ENCODE data around the gene MSRB1. TPM values are rescaled to one million over a fixed set of nuclear protein-coding genes. Genes with fewer than 3 reads are reported as not detected.

Gene MSRB1
- total RNA-seq, 1 experiment from 2014 or later, result 25.7 TPM

DNA sequence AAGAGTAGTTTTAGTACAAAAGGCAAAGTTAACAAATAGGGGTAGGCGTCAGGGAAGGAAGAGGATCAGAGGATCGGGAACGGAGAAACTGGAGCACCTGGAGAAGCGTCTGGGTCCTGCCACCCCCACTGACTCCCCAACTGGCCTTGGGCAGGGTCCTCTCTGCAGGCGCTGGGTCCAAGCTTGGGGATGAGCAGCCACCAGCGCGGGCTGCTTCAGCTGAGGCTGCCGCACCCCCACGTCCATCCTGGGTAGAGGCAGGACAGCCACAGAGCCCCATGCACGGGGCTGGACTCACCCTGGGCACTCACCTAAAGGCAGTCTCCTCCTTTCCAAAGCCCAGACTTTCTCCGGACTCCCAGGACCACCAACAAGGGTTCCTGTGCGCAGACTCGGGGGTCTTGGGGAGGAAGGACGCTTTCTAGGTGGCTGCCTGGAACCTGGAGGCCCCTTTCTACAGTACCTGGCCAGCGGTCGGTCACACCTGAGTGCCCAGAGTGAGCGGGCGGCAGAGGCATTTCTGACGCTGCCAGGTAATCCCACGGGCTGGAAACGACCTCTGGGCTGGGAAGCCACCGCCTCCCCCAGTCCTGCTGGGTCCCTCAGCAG, 25.8 kb downstream of the MSRB1 start:
- TF ChIP-seq, protein P1, sequence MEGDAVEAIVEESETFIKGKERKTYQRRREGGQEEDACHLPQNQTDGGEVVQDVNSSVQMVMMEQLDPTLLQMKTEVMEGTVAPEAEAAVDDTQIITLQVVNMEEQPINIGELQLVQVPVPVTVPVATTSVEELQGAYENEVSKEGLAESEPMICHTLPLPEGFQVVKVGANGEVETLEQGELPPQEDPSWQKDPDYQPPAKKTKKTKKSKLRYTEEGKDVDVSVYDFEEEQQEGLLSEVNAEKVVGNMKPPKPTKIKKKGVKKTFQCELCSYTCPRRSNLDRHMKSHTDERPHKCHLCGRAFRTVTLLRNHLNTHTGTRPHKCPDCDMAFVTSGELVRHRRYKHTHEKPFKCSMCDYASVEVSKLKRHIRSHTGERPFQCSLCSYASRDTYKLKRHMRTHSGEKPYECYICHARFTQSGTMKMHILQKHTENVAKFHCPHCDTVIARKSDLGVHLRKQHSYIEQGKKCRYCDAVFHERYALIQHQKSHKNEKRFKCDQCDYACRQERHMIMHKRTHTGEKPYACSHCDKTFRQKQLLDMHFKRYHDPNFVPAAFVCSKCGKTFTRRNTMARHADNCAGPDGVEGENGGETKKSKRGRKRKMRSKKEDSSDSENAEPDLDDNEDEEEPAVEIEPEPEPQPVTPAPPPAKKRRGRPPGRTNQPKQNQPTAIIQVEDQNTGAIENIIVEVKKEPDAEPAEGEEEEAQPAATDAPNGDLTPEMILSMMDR (conservative IDR thresholded peaks at IDR 0.05; ENCODE audit: low read depth, low read length), result no peak
- TF ChIP-seq EZH2phosphoT487 (IDR thresholded peaks at IDR 0.05; ENCODE audit: borderline replicate concordance, low read length) (no peak), EZH2 (IDR thresholded peaks at IDR 0.05; ENCODE audit: low read length, unreplicated experiment) (no peak)
- Histone ChIP-seq H3K27ac (ENCODE audit: low read length) (no peak overlapping the region), H2AFZ (ENCODE audit: low read length) (no peak overlapping the region), H3K36me3 (ENCODE audit: low read depth, low read length) (no peaks in the 10 kb centered on the region), H3F3A (ENCODE audit: low read length, unreplicated experiment) (no peaks in the 10 kb centered on the region), H3K79me2 (ENCODE audit: low read length) (no peaks in the 10 kb centered on the region), H3K4me1 (ENCODE audit: insufficient read depth, low read length) (peaks cover 11% of the 10 kb centered on the region), H3K27me3 (ENCODE audit: low read length) (peaks cover 36% of the 10 kb centered on the region), H3K9me3 (ENCODE audit: low read length) (no peaks in the 10 kb centered on the region), H3K9me2 (replicated peaks; ENCODE audit: low read length) (no peaks in the 10 kb centered on the region), H3K9ac (ENCODE audit: low read length) (no peak overlapping the region), H3K4me3 (ENCODE audit: low read length) (no peak overlapping the region), H3K4me2 (ENCODE audit: low read length) (no peak overlapping the region), H4K20me1 (ENCODE audit: low read length) (no peaks in the 10 kb centered on the region)
- intact Hi-C loops (cut with micrococcal nuclease), result no loop called here
- POLR2A ChIA-PET (ENCODE audit: unreplicated experiment), result no interaction called here
- no TSS peak for BruUV-seq (replicated peaks)
- DNase-seq (no peak), ATAC-seq (no peak)
- CTCF ChIA-PET, result no interaction called here

DNA sequence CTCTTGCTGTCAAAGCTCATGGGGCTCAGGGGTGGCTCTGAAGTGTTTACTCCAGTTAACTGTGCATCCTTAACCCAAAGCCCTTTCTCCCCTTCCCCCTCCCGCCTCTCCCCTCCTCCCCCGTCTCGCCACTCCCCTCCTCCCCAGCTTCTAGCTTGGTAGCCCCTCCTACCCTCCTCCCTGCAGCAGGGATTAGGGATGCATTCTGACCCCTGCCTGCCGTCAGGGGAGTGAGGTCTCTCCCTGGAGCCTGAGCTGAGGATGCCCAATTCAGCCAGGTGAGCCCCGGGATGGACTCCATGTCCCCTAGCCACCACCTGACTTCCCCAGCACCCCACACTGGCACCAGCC, 26.4 kb downstream of the MSRB1 start:
- H3K36me3 ChIP-seq (ENCODE audit: low read depth, low read length), result no peaks in the 10 kb centered on the region
- H3K27me3 ChIP-seq (ENCODE audit: low read length), result peaks cover 36% of the 10 kb centered on the region
- no TSS peak for BruUV-seq (replicated peaks)
- no peaks in the 10 kb centered on the region for H4K20me1 ChIP-seq (ENCODE audit: low read length)
- no peak overlapping the region for H3K27ac ChIP-seq (ENCODE audit: low read length)
- intact Hi-C loops (cut with micrococcal nuclease), result no loop called here
- H2AFZ ChIP-seq (ENCODE audit: low read length), result no peak overlapping the region
- DNase-seq (no peak), ATAC-seq (no peak)
- POLR2A ChIA-PET (ENCODE audit: unreplicated experiment), result interaction anchor here (0.5 kb wide), 1 partner anchor 27 kb away, joined by 6 read pairs; no protein-coding TSS in a partner anchor
- peaks cover 11% of the 10 kb centered on the region for H3K4me1 ChIP-seq (ENCODE audit: insufficient read depth, low read length)
- no peak overlapping the region for H3K9ac ChIP-seq (ENCODE audit: low read length)
- CTCF ChIA-PET, result no interaction called here
- H3K4me2 ChIP-seq (ENCODE audit: low read length), result no peak overlapping the region
- no peak overlapping the region for H3K4me3 ChIP-seq (ENCODE audit: low read length)
- H3F3A ChIP-seq (ENCODE audit: low read length, unreplicated experiment), result no peaks in the 10 kb centered on the region
- no peaks in the 10 kb centered on the region for H3K79me2 ChIP-seq (ENCODE audit: low read length)
- no peak for TF ChIP-seq EZH2phosphoT487 (IDR thresholded peaks at IDR 0.05; ENCODE audit: borderline replicate concordance, low read length)
- TF ChIP-seq EZH2 (IDR thresholded peaks at IDR 0.05; ENCODE audit: low read length, unreplicated experiment), result no peak
- TF ChIP-seq, protein P1 (conservative IDR thresholded peaks at IDR 0.05; ENCODE audit: low read depth, low read length), result no peak
- H3K9me3 ChIP-seq (ENCODE audit: low read length), result no peaks in the 10 kb centered on the region
- no peaks in the 10 kb centered on the region for H3K9me2 ChIP-seq (replicated peaks; ENCODE audit: low read length)

DNA sequence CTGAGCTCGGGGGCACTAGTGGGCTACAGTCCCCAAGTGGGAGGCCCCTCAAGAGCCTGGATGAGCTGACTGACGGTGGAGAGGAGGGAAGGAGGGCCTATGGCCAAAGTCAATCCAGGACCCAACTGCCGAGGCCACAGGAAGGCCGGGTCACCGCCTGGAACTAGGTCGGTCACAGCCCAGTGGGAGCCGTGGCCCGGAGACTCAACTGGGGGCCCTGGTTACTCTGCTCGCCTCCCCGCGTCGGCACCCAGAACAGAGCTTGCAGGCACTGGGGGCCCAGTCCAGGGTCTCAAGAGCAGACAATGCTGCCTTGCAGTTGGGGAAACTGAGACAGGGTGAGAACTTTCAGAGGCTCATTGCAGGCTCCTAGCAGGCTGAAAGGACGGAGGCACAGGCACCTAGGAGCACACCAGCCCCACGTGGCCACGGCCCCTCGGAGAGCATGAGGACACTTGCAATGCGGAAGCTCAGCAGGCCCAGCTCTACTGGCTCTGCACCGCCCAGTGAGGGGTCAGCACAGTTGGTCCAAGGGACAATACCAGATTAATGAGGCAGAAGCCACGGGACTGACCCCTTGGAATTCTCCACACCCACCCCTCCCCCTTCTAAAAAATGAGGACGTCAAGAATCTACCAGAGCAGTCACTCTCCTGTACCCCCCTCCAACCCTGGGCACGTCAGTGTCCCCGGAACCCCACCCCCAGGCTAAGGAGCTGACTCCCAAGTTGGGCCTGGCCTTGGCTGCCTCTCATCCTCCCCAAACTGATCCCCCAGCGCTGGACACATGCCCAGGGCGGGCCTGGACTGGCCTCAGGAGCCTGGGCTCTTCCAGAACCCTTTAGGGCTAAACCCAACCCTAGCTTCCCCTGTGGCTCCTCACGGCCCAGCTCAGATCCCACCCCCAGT, 27.0 kb downstream of the MSRB1 start:
- H3K9me3 ChIP-seq (ENCODE audit: low read length), result no peaks in the 10 kb centered on the region
- peaks cover 36% of the 10 kb centered on the region for H3K27me3 ChIP-seq (ENCODE audit: low read length)
- TF ChIP-seq EZH2 (IDR thresholded peaks at IDR 0.05; ENCODE audit: low read length, unreplicated experiment) (no peak), EZH2phosphoT487 (IDR thresholded peaks at IDR 0.05; ENCODE audit: borderline replicate concordance, low read length) (no peak)
- TF ChIP-seq, protein P1 (conservative IDR thresholded peaks at IDR 0.05; ENCODE audit: low read depth, low read length), result no peak
- no peaks in the 10 kb centered on the region for H3K79me2 ChIP-seq (ENCODE audit: low read length)
- no peaks in the 10 kb centered on the region for H3F3A ChIP-seq (ENCODE audit: low read length, unreplicated experiment)
- no peak overlapping the region for H2AFZ ChIP-seq (ENCODE audit: low read length)
- no peak for ATAC-seq
- no peaks in the 10 kb centered on the region for H3K36me3 ChIP-seq (ENCODE audit: low read depth, low read length)
- H4K20me1 ChIP-seq (ENCODE audit: low read length), result no peaks in the 10 kb centered on the region
- DNase-seq, result no peak
- peaks cover 11% of the 10 kb centered on the region for H3K4me1 ChIP-seq (ENCODE audit: insufficient read depth, low read length)
- no peak overlapping the region for H3K4me3 ChIP-seq (ENCODE audit: low read length)
- H3K9me2 ChIP-seq (replicated peaks; ENCODE audit: low read length), result no peaks in the 10 kb centered on the region
- H3K4me2 ChIP-seq (ENCODE audit: low read length), result no peak overlapping the region
- intact Hi-C loops (cut with micrococcal nuclease), result no loop called here
- POLR2A ChIA-PET (ENCODE audit: unreplicated experiment), result interaction anchor here (0.5 kb wide), 1 partner anchor 26 kb away, joined by 6 read pairs; no protein-coding TSS in a partner anchor
- BruUV-seq (replicated peaks), result no TSS peak
- no peak overlapping the region for H3K9ac ChIP-seq (ENCODE audit: low read length)
- no peak overlapping the region for H3K27ac ChIP-seq (ENCODE audit: low read length)
- CTCF ChIA-PET, result no interaction called here

Data from PC-3 (cell line).